ENCODE measurements around the gene GAGE12J. TPM values are rescaled to one million over a fixed set of nuclear protein-coding genes. Genes with fewer than 3 reads are reported as not detected.
"Not testable (repeated sequence)": the region's sequence is repeated elsewhere in the genome, so short reads cannot be mapped to it uniquely, and the experiment has no call there.

GAGE12J gene
- total RNA-seq, 1 experiment from 2014 or later = not detected

DNA sequence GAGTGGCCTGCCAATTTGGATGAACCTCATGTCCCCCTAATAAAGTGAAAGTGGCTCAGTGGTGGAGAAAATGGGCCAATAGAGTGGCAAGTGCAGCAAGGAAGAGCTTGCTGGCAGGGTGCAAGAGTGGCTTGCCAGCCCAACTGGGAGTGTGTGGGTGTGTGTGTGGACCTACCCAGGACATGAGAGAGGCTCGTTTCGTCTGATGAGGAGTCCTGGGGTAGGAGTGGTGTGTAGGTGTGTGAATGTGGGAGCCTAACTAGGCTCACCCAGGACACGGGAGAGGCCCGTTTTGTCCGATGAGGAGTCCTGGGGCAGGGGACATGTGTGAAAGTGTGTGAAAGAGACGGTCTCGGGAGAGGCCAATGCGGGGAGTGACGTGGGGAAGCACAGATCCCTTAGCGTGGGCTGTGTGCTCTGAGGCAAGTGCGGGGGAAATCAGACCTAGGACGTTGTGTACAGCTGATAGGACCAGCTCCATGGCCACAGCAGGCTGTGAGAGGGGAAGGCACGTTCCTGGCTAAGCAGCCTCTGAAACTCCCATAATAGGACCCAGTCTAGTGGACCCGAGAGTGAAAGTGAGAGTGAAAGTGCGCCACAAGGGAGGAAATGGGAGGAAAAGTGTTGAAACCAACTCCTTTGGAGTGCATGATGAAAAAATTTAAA lies 13.1 kb upstream of the GAGE12J start:
- DNase-seq (ENCODE audit: low spot score) = no peak
- in situ Hi-C loops (cut with HindIII; ENCODE audit: low sequenced_read_pairs) = no loop called here

DNA sequence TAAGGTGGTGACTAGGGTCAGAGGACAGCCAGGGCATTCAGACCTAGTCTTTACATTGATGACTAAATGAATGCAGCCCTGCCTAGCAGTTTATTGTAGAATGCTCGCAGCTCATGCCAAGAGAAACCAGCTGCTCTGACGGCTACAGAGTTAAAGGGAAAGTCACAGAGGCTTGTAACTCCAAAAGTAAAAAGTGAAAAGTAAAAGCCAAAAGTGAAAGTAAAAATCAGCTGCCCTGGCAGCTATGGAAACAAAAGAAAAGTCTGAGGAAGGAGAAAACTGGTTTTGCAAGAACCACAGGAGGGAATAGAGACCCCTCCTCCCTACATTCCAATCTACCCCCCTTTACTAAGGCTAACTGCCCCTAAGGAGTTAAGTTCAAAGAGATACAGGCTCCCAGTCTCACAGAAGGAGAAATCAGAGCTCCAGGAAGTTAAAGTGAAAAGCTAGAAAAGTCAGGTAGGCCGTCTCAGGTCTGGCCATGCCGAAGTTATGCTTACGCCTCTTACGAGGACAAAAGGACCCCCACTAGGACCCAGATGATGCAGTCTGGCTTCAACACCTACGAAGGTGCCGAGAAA lies 12.3 kb upstream of the GAGE12J start:
- DNase-seq (ENCODE audit: low spot score) = no peak
- in situ Hi-C loops (cut with HindIII; ENCODE audit: low sequenced_read_pairs) = no loop called here

DNA sequence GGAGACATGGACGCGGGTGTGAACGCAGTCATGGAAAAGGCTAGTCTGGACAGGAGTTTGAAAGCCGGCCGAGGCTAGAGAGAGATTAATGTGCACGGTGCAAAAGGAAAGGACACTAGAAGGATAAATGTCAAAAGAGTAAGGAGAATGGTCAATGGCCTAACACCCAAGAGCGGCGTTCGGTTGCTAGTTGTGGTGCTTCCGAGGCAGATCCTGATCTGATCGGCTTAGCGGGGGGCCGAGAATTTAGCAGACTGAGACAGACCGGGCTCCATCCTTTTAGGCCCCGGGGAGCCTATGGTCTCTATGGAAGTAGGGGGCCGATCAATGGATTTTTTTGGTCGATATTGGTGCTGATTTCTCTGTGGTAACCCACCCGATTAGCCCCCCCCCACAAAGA lies 11.5 kb upstream of the GAGE12J start:
- no peak for DNase-seq (ENCODE audit: low spot score)
- in situ Hi-C loops (cut with HindIII; ENCODE audit: low sequenced_read_pairs) = no loop called here

DNA sequence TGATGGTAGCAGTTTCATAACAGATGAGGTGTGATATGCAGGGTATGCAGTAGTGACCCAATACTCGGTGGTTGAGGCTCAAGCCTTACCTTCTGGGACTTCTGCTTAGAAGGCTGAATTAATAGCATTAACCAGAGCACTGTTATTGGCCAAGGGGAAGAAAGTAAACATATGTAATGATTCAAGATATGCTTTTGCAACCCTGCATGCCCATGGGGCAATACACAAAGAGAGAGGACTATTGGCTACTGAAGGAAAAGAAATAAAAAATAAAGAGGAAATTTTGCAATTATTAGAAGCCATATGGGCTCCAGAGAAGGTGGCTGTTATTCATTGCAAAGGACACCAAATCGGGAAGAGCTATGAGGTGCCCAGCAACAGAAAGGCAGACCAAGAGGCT lies 9.7 kb upstream of the GAGE12J start:
- in situ Hi-C loops (cut with HindIII; ENCODE audit: low sequenced_read_pairs) = no loop called here
- DNase-seq (ENCODE audit: low spot score) = no peak

DNA sequence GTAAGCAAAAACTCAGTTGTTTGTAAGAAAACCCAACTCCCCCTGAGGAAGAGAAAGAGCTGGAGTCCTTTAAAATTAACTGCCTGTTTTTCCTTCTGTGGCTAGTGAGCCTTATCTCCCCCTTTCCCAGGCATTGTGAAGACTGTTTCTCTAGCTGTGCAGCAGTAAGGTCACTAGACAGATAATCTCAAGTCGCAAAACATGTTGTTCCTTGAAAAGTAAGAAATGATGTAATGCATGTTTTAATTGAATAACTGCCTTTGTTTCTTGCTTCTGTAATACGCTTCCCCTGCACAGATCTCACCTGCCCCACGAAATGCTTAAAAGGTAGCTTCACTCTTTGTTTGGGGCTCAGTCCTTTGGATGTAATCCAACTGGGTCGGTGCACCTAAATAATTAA lies 5.8 kb upstream of the GAGE12J start:
- in situ Hi-C loops (cut with HindIII; ENCODE audit: low sequenced_read_pairs) = no loop called here
- DNase-seq (ENCODE audit: low spot score) = no peak

DNA sequence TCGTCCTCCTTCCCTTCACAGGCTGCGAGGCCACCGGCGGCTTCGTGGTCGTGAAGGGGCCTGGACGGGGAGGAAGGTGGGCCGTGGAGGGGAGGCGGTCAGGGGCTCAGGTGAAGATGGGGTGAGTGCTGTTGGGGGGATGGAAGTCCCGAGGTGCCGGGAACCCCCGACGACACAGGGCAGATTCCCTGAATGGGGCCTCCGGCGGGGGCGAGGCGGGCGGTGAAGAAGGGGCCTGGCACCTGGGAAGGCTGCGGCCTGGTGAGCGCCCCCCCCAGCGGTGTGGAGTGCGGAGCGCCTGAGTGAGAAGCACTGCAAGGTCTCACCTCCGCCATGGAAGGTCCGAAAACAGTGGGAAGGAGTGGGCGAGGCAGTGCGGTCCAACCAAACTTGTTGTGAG lies 429 bp downstream of the GAGE12J start:
- DNase-seq (ENCODE audit: low spot score); in situ Hi-C loops (cut with HindIII; ENCODE audit: low sequenced_read_pairs): not testable (repeated sequence)

DNA sequence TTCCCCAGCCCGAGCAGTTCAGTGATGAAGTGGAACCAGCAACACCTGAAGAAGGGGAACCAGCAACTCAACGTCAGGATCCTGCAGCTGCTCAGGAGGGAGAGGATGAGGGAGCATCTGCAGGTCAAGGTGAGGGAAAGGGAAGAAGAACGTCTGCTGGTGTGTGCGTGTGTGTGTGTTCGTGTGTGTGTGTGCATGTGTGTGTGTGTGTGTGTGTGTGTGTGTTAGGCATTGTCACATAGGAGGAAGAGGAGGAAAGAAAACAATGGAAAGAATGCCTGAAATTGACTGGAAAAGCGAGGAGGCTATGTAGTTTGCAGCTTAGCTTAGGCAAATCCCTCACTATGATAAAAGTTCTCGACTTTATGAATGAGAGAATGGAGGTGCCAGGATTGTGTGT lies 1.9 kb downstream of the GAGE12J start:
- in situ Hi-C loops (cut with HindIII; ENCODE audit: low sequenced_read_pairs); DNase-seq (ENCODE audit: low spot score): not testable (repeated sequence)

DNA sequence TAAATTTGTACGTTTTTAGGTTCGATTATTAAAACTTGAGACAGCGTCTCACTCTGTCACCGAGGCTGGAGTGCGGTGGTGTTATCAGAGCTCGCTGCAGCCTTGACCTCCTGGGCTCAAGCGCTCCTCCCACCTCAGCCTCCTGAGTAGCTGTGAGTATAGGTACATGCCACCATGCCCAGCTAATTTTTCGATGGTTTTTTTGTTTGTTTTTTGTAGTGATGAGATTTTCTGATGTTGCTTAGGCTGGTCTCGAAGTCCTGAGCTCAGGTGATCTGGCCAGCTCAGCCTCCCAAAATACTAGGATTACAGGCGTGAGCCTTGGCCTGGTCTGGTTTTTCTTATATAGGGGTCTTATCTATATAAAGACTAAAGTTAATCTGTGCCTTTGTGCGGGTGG lies 8.6 kb downstream of the GAGE12J start:
- DNase-seq (ENCODE audit: low spot score); in situ Hi-C loops (cut with HindIII; ENCODE audit: low sequenced_read_pairs): not testable (repeated sequence)

DNA sequence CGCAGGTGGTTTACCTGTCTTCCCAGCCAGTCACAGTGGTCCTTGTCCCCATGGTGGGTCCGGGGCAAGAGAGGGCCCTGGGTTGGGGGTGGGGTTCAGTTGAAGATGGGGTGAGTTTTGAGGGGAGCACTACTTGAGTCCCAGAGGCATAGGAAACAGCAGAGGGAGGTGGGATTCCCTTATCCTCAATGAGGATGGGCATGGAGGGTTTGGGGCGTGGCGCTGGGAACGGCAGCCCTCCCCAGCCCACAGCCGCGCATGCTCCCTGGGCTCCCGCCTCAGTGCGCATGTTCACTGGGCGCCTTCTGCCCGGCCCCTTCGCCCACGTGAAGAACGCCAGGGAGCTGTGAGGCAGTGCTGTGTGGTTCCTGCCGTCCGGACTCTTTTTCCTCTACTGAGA lies 9.4 kb downstream of the GAGE12J start, which contains the start of gene GAGE13:
Gene GAGE13 (plus strand): TSS at position 301 of the 400 bp plus-strand sequence. CDS start 1,156 bp downstream, outside the sequence.
- DNase-seq (ENCODE audit: low spot score); in situ Hi-C loops (cut with HindIII; ENCODE audit: low sequenced_read_pairs): not testable (repeated sequence)

DNA sequence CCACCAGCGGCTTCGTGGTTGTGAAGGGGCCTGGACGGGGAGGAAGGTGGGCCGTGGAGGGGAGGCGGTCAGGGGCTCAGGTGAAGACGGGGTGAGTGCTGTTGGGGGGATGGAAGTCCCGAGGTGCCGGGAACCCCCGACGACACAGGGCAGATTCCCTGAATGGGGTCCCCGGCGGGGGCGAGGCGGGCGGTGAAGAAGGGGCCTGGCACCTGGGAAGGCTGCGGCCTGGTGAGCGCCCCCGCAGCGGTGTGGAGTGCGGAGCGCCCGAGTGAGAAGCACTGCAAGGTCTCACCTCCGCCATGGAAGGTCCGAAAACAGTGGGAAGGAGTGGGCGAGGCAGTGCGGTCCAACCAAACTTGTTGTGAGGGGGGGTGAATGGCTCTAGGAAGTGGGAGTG lies 10.0 kb downstream of the GAGE12J start:
- in situ Hi-C loops (cut with HindIII; ENCODE audit: low sequenced_read_pairs) = not testable (repeated sequence)

DNA sequence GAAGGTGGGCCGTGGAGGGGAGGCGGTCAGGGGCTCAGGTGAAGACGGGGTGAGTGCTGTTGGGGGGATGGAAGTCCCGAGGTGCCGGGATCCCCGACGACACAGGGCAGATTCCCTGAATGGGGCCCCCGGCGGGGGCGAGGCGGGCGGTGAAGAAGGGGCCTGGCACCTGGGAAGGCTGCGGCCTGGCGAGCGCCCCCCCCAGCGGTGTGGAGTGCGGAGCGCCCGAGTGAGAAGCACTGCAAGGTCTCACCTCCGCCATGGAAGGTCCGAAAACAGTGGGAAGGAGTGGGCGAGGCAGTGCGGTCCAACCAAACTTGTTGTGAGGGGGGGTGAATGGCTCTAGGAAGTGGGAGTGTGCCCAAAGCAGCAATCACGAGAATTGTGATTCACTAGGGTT lies 19.6 kb downstream of the GAGE12J start:
- DNase-seq (ENCODE audit: low spot score); in situ Hi-C loops (cut with HindIII; ENCODE audit: low sequenced_read_pairs): not testable (repeated sequence)

More for the DNA sequence above, 10.0 kb downstream of the GAGE12J start:
- DNase-seq (ENCODE audit: low spot score) = not testable (repeated sequence)

DNA sequence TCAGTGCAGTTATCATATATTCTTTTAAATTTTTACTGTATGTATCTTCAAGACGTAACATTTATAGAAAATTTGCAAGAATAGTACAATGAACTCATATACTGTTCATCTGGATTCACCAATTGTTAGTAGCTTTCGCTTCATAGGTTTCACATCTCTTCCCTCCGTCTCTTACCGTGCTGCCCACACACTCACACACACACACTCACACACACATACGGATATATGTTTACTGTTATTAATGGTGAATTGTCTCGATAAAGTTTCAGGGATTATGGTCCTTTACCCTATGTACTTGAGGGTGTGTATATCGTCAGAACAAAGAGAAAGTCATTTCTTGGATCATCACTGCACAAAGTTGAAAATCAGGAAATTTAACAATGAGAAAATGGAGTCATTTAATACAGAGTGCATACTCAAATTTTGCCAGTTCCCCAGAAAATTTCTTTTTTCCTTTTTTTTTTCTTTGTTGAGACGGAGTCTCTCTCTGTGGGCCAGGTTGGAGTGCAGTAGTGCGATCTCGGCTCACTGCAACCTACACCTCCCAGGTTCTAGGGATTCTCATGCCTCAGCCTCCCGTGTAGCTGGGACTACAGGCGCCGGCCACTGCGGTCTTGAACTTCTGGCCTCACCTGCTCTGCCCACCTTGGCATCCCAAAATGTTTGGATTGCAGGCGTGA lies 22.8 kb downstream of the GAGE12J start:
- DNase-seq (ENCODE audit: low spot score); in situ Hi-C loops (cut with HindIII; ENCODE audit: low sequenced_read_pairs): not testable (repeated sequence)

DNA sequence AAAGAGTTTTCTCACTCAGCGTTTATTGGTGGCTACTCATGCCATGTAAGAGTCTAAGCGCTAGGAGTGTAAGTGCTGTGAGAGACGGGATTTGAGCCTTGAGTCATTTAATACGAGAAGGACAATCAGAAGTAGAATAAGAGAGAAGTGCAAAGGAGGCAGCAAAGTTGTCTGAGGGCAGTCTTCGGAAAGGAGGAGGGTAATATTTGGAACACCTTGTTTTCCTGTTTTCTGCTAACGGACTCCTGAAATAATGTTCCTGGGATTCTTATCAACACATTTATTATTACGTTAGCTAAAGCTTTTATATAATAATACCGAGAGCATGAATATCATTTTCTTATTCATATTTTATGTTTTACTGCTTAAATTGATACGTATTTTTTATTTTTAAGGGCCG lies 23.6 kb downstream of the GAGE12J start:
- in situ Hi-C loops (cut with HindIII; ENCODE audit: low sequenced_read_pairs); DNase-seq (ENCODE audit: low spot score): not testable (repeated sequence)

DNA sequence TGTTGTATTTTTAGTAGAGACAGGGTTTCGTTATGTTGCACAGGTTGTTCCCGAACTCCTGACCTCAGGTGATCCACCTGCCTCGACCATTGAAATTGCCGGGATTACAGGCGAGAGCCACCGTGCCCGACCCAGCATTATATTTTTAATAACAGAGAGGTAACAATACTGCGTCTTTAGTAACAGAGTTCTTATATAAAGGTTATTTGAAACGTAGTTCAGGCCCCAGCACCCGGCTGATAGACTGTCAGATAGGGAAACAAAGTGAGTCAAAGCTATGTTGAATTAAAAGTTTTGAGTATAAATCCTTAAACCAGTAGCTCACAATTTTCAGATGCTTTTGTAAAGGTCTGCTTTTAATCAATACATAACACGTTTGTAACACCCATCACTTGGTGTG lies 24.3 kb downstream of the GAGE12J start:
- not testable (repeated sequence) for DNase-seq (ENCODE audit: low spot score)

More for the DNA sequence above, 24.3 kb downstream of the GAGE12J start:
- in situ Hi-C loops (cut with HindIII; ENCODE audit: low sequenced_read_pairs) = not testable (repeated sequence)

Other genes starting within 250 kb of the GAGE12J start
- gene PRAF2, start 248.0 kb upstream of the GAGE12J start, total RNA-seq (2014; rRNA removed; shearing (Covaris generic)) = 4.6 and 10.8 TPM in 2 replicates
- gene WDR45, start 242.2 kb upstream of the GAGE12J start, total RNA-seq (2014; rRNA removed; shearing (Covaris generic)) = 18.6 and 36.0 TPM in 2 replicates
- 27.2 and 28.2 TPM in 2 replicates for gene GPKOW, start 198.3 kb upstream of the GAGE12J start, total RNA-seq (2014; rRNA removed; shearing (Covaris generic))
- gene MAGIX, start 159.3 kb upstream of the GAGE12J start, total RNA-seq (2014; rRNA removed; shearing (Covaris generic)) = 2.7 and 14.2 TPM in 2 replicates
- gene PLP2, start 150.1 kb upstream of the GAGE12J start, total RNA-seq (2014; rRNA removed; shearing (Covaris generic)) = 26.8 and 32.4 TPM in 2 replicates
- gene PRICKLE3, start 135.7 kb upstream of the GAGE12J start, total RNA-seq (2014; rRNA removed; shearing (Covaris generic)) = 15.4 and 18.4 TPM in 2 replicates
- gene SYP, start 121.8 kb upstream of the GAGE12J start, total RNA-seq (2014; rRNA removed; shearing (Covaris generic)) = 8.7 and 13.8 TPM in 2 replicates
- gene CACNA1F, start 88.7 kb upstream of the GAGE12J start, total RNA-seq (2014; rRNA removed; shearing (Covaris generic)) = not detected in 2 replicates
- gene CCDC22, start 86.6 kb upstream of the GAGE12J start, total RNA-seq (2014; rRNA removed; shearing (Covaris generic)) = 24.2 and 32.0 TPM in 2 replicates
- not detected in 2 replicates for gene FOXP3, start 57.3 kb upstream of the GAGE12J start, total RNA-seq (2014; rRNA removed; shearing (Covaris generic))
- gene PPP1R3F, start 52.2 kb upstream of the GAGE12J start, total RNA-seq (2014; rRNA removed; shearing (Covaris generic)) = 2.0 and 2.5 TPM in 2 replicates
- not detected in 2 replicates for gene GAGE10, start 18.4 kb upstream of the GAGE12J start, total RNA-seq (2014; rRNA removed; shearing (Covaris generic))
- gene GAGE13, start 9.5 kb downstream of the GAGE12J start, total RNA-seq (2014; rRNA removed; shearing (Covaris generic)) = not detected in 2 replicates
- gene GAGE12C, start 210.1 kb downstream of the GAGE12J start, total RNA-seq (2014; rRNA removed; shearing (Covaris generic)) = not detected in 2 replicates
- not detected in 2 replicates for gene GAGE12D, start 219.7 kb downstream of the GAGE12J start, total RNA-seq (2014; rRNA removed; shearing (Covaris generic))
- not detected in 2 replicates for gene GAGE12E, start 229.3 kb downstream of the GAGE12J start, total RNA-seq (2014; rRNA removed; shearing (Covaris generic))
- not detected in 2 replicates for gene GAGE12F, start 238.8 kb downstream of the GAGE12J start, total RNA-seq (2014; rRNA removed; shearing (Covaris generic))
- not detected in 2 replicates for gene GAGE12G, start 248.4 kb downstream of the GAGE12J start, total RNA-seq (2014; rRNA removed; shearing (Covaris generic))